ENCODE data around the gene FNIP1.
"Not testable (repeated sequence)": the region's sequence is repeated elsewhere in the genome, so short reads cannot be mapped to it uniquely, and the experiment has no call there.

FNIP1 gene

GRCh38 chr5:131684051-131684450 is 112.8 kb downstream of the FNIP1 start:
- no peak for DNase-seq

GRCh38 chr5:131682826-131683225 is 114.0 kb downstream of the FNIP1 start:
- DNase-seq: no peak

- no peak for DNase-seq
Measured at GRCh38 chr5:131682175-131682574, 114.6 kb downstream of the FNIP1 start.

- DNase-seq: no peak
Measured at GRCh38 chr5:131679911-131680310, 116.9 kb downstream of the FNIP1 start.

GRCh38 chr5:131678273-131678672 is 118.5 kb downstream of the FNIP1 start:
- DNase-seq: not testable (repeated sequence)

- DNase-seq: no peak
Measured at GRCh38 chr5:131677115-131677514, 119.7 kb downstream of the FNIP1 start.

- DNase-seq: no peak
Measured at GRCh38 chr5:131672776-131673175, 124.0 kb downstream of the FNIP1 start.

GRCh38 chr5:131671994-131672655 is 124.7 kb downstream of the FNIP1 start:
- DNase-seq: peak; percentile 16

- DNase-seq: no peak
Measured at GRCh38 chr5:131671409-131671808, 125.4 kb downstream of the FNIP1 start.

- DNase-seq: no peak
Measured at GRCh38 chr5:131664929-131665328, 131.9 kb downstream of the FNIP1 start.

GRCh38 chr5:131661933-131662332 is 134.9 kb downstream of the FNIP1 start:
- DNase-seq: no peak

- DNase-seq: no peak
Measured at GRCh38 chr5:131659841-131660240, 137.0 kb downstream of the FNIP1 start.

- DNase-seq: no peak
Measured at GRCh38 chr5:131659290-131659689, 137.5 kb downstream of the FNIP1 start.

- DNase-seq: no peak
Measured at GRCh38 chr5:131654776-131655175, 142.0 kb downstream of the FNIP1 start.

- DNase-seq: no peak
Measured at GRCh38 chr5:131654309-131654708, 142.5 kb downstream of the FNIP1 start.

- DNase-seq: no peak
Measured at GRCh38 chr5:131649161-131649560, 147.7 kb downstream of the FNIP1 start.

- no peak for DNase-seq
Measured at GRCh38 chr5:131647048-131647769, 149.6 kb downstream of the FNIP1 start.

GRCh38 chr5:131644822-131645221 is 152.0 kb downstream of the FNIP1 start:
- no peak for DNase-seq

- DNase-seq: no peak
Measured at GRCh38 chr5:131644370-131644769, 152.4 kb downstream of the FNIP1 start.

- no peak for DNase-seq
Measured at GRCh38 chr5:131641494-131641893, 155.3 kb downstream of the FNIP1 start.

GRCh38 chr5:131640043-131640856 is 156.6 kb downstream of the FNIP1 start:
- no peak for DNase-seq

GRCh38 chr5:131639148-131639547 is 157.7 kb downstream of the FNIP1 start:
- no peak for DNase-seq

GRCh38 chr5:131637694-131638093 is 159.1 kb downstream of the FNIP1 start:
- DNase-seq: no peak

All from femur (tissue), 1 donor.